ENCODE data around the gene TCF7L1.

Gene TCF7L1

GRCh38 chr2:85130407-85130806, 2.8 kb upstream of the TCF7L1 start:
- Histone ChIP-seq H3K9me3 (ENCODE audit: insufficient read depth, low read depth, low read length) (no peaks in the 10 kb centered on the region), H3K4me1 (ENCODE audit: insufficient read depth, low read length, poor library complexity, severe bottlenecking) (no peaks in the 10 kb centered on the region), H3K4me3 (ENCODE audit: low read length, poor library complexity, severe bottlenecking) (no peak overlapping the region), H3K27me3 (ENCODE audit: insufficient read depth, low read length, poor library complexity, severe bottlenecking) (no peaks in the 10 kb centered on the region), H3K4me2 (ENCODE audit: low read depth, low read length, poor library complexity, severe bottlenecking) (no peak overlapping the region), H3K36me3 (ENCODE audit: insufficient read depth, low read length) (no peaks in the 10 kb centered on the region), H3K9me2 (replicated peaks; ENCODE audit: low read depth, low read length) (no peaks in the 10 kb centered on the region), H3F3A (ENCODE audit: low read depth) (no peaks in the 10 kb centered on the region), H3K9ac (ENCODE audit: low read depth, low read length, poor library complexity, severe bottlenecking) (no peak overlapping the region), H2AFZ (ENCODE audit: low read length) (no peak overlapping the region), H3K79me2 (ENCODE audit: insufficient read depth, low read length) (no peaks in the 10 kb centered on the region), H4K20me1 (ENCODE audit: insufficient read depth, low read length, poor library complexity, severe bottlenecking) (no peaks in the 10 kb centered on the region)
- TF ChIP-seq CTCF (conservative IDR thresholded peaks at IDR 0.05; ENCODE audit: low read length) (no peak), EZH2phosphoT487 (IDR thresholded peaks at IDR 0.05; ENCODE audit: borderline replicate concordance) (no peak)

GRCh38 chr2:85131116-85131515, 2.1 kb upstream of the TCF7L1 start:
- no peaks in the 10 kb centered on the region for H4K20me1 ChIP-seq (ENCODE audit: insufficient read depth, low read length, poor library complexity, severe bottlenecking)
- H3K27me3 ChIP-seq (ENCODE audit: insufficient read depth, low read length, poor library complexity, severe bottlenecking), result no peaks in the 10 kb centered on the region
- H3K9ac ChIP-seq (ENCODE audit: low read depth, low read length, poor library complexity, severe bottlenecking), result no peak overlapping the region
- H3K4me1 ChIP-seq (ENCODE audit: insufficient read depth, low read length, poor library complexity, severe bottlenecking), result no peaks in the 10 kb centered on the region
- no peak overlapping the region for H3K4me3 ChIP-seq (ENCODE audit: low read length, poor library complexity, severe bottlenecking)
- peak overlapping the region; percentile 54; the same call in 1 of the 2 replicates for H2AFZ ChIP-seq (ENCODE audit: low read length)
- no peaks in the 10 kb centered on the region for H3K79me2 ChIP-seq (ENCODE audit: insufficient read depth, low read length)
- H3K9me3 ChIP-seq (ENCODE audit: insufficient read depth, low read depth, low read length), result no peaks in the 10 kb centered on the region
- H3K4me2 ChIP-seq (ENCODE audit: low read depth, low read length, poor library complexity, severe bottlenecking), result no peak overlapping the region
- no peaks in the 10 kb centered on the region for H3K36me3 ChIP-seq (ENCODE audit: insufficient read depth, low read length)
- H3F3A ChIP-seq (ENCODE audit: low read depth), result no peaks in the 10 kb centered on the region
- TF ChIP-seq EZH2phosphoT487 (IDR thresholded peaks at IDR 0.05; ENCODE audit: borderline replicate concordance), result no peak
- TF ChIP-seq CTCF (conservative IDR thresholded peaks at IDR 0.05; ENCODE audit: low read length), result peak; percentile 45
- H3K9me2 ChIP-seq (replicated peaks; ENCODE audit: low read depth, low read length), result no peaks in the 10 kb centered on the region

GRCh38 chr2:85132397-85132796, 795 bp upstream of the TCF7L1 start:
- no peak overlapping the region for H3K4me3 ChIP-seq (ENCODE audit: low read length, poor library complexity, severe bottlenecking)
- no peaks in the 10 kb centered on the region for H3K9me2 ChIP-seq (replicated peaks; ENCODE audit: low read depth, low read length)
- no peaks in the 10 kb centered on the region for H3K9me3 ChIP-seq (ENCODE audit: insufficient read depth, low read depth, low read length)
- TF ChIP-seq CTCF (conservative IDR thresholded peaks at IDR 0.05; ENCODE audit: low read length), result no peak
- TF ChIP-seq EZH2phosphoT487 (IDR thresholded peaks at IDR 0.05; ENCODE audit: borderline replicate concordance), result no peak
- H3F3A ChIP-seq (ENCODE audit: low read depth), result no peaks in the 10 kb centered on the region
- no peaks in the 10 kb centered on the region for H3K27me3 ChIP-seq (ENCODE audit: insufficient read depth, low read length, poor library complexity, severe bottlenecking)
- no peak overlapping the region for H3K9ac ChIP-seq (ENCODE audit: low read depth, low read length, poor library complexity, severe bottlenecking)
- no peaks in the 10 kb centered on the region for H3K79me2 ChIP-seq (ENCODE audit: insufficient read depth, low read length)
- no peaks in the 10 kb centered on the region for H3K36me3 ChIP-seq (ENCODE audit: insufficient read depth, low read length)
- H3K4me2 ChIP-seq (ENCODE audit: low read depth, low read length, poor library complexity, severe bottlenecking), result no peak overlapping the region
- no peaks in the 10 kb centered on the region for H4K20me1 ChIP-seq (ENCODE audit: insufficient read depth, low read length, poor library complexity, severe bottlenecking)
- H2AFZ ChIP-seq (ENCODE audit: low read length), result no peak overlapping the region
- H3K4me1 ChIP-seq (ENCODE audit: insufficient read depth, low read length, poor library complexity, severe bottlenecking), result no peaks in the 10 kb centered on the region
